Measurements from ENCODE around the gene AAGAB.

Gene AAGAB

GRCh38 chr15:67207555-67208207 lies 46.8 kb downstream of the AAGAB start:
- no peak for DNase-seq

GRCh38 chr15:67202991-67203390 lies 51.5 kb downstream of the AAGAB start:
- no peak for DNase-seq

GRCh38 chr15:67202091-67202490 lies 52.4 kb downstream of the AAGAB start:
- DNase-seq = no peak

- DNase-seq = peak; percentile 12
These were observed 53.3 kb downstream of the AAGAB start for GRCh38 chr15:67201136-67201535.

GRCh38 chr15:67199881-67200763 lies 54.3 kb downstream of the AAGAB start:
- DNase-seq = no peak

- DNase-seq = no peak
These were observed 55.1 kb downstream of the AAGAB start for GRCh38 chr15:67199391-67199790.

GRCh38 chr15:67198157-67198754 lies 56.2 kb downstream of the AAGAB start:
- DNase-seq = no peak

- no peak for DNase-seq
These were observed 57.1 kb downstream of the AAGAB start for GRCh38 chr15:67197364-67197695.

GRCh38 chr15:67196672-67197363 lies 57.6 kb downstream of the AAGAB start:
- DNase-seq = no peak

- DNase-seq = no peak
These were observed 58.2 kb downstream of the AAGAB start for GRCh38 chr15:67196222-67196621.

- DNase-seq = no peak
These were observed 59.2 kb downstream of the AAGAB start for GRCh38 chr15:67195305-67195704.

GRCh38 chr15:67194171-67195114 lies 60.0 kb downstream of the AAGAB start:
- no peak for DNase-seq

- DNase-seq = no peak
These were observed 61.1 kb downstream of the AAGAB start for GRCh38 chr15:67193223-67193990.

GRCh38 chr15:67192185-67192820 lies 62.2 kb downstream of the AAGAB start:
- no peak for DNase-seq

GRCh38 chr15:67190813-67191212 lies 63.6 kb downstream of the AAGAB start:
- no peak for DNase-seq

GRCh38 chr15:67190326-67190725 lies 64.1 kb downstream of the AAGAB start:
- DNase-seq = no peak

GRCh38 chr15:67189326-67190051 lies 65.0 kb downstream of the AAGAB start:
- DNase-seq = no peak

GRCh38 chr15:67188551-67189218 lies 65.8 kb downstream of the AAGAB start:
- DNase-seq = no peak

GRCh38 chr15:67187351-67187854 lies 67.1 kb downstream of the AAGAB start:
- DNase-seq = no peak

Measured in inflammatory macrophage treated with lipopolysaccharide for 4 hours (primary cell).